ENCODE data around the gene TENM4.

GRCh38 chr11:78883506-78883905, 557.3 kb downstream of the TENM4 start:
- TF ChIP-seq CTCF (IDR thresholded peaks at IDR 0.05; ENCODE audit: borderline replicate concordance, extremely low read depth, low read length, poor library complexity, severe bottlenecking) (no peak), EZH2 (IDR thresholded peaks at IDR 0.05; ENCODE audit: borderline replicate concordance, low read depth, low read length, severe bottlenecking) (no peak)

Measured in DND-41 (cell line).